ENCODE data around the gene NINJ2.

- TF ChIP-seq CTCF (IDR thresholded peaks at IDR 0.05) (no peak), POLR2A (IDR thresholded peaks at IDR 0.05) (no peak)
Measured at GRCh38 chr12:659090-659683, 4.1 kb downstream of the NINJ2 start.
